ENCODE results near the gene GPR39.

The GPR39 gene

GRCh38 chr2:132417430-132418035 lies 928 bp downstream of the GPR39 start:
- no peak overlapping the region for H3K4me3 ChIP-seq (ENCODE audit: low read depth, low read length)
- no peak for DNase-seq (ENCODE audit: low read depth)
- no peak for TF ChIP-seq CTCF (IDR thresholded peaks at IDR 0.05; ENCODE audit: control insufficient read depth, extremely low read depth, insufficient read depth)

GRCh38 chr2:132419235-132419634 lies 2.6 kb downstream of the GPR39 start:
- H3K4me3 ChIP-seq (ENCODE audit: low read depth, low read length): no peak overlapping the region
- TF ChIP-seq CTCF (IDR thresholded peaks at IDR 0.05; ENCODE audit: control insufficient read depth, extremely low read depth, insufficient read depth): no peak
- no peak for DNase-seq (ENCODE audit: low read depth)

GRCh38 chr2:132419941-132420340 lies 3.3 kb downstream of the GPR39 start:
- no peak for DNase-seq (ENCODE audit: low read depth)
- H3K4me3 ChIP-seq (ENCODE audit: low read depth, low read length): no peak overlapping the region
- TF ChIP-seq CTCF (IDR thresholded peaks at IDR 0.05; ENCODE audit: control insufficient read depth, extremely low read depth, insufficient read depth): no peak

- H3K4me3 ChIP-seq (ENCODE audit: low read depth, low read length): no peak overlapping the region
- DNase-seq (ENCODE audit: low read depth): no peak
- no peak for TF ChIP-seq CTCF (IDR thresholded peaks at IDR 0.05; ENCODE audit: control insufficient read depth, extremely low read depth, insufficient read depth)
Observed at GRCh38 chr2:132420816-132421805, 4.5 kb downstream of the GPR39 start.

GRCh38 chr2:132422736-132423135 lies 6.1 kb downstream of the GPR39 start:
- no peak for DNase-seq (ENCODE audit: low read depth)
- TF ChIP-seq CTCF (IDR thresholded peaks at IDR 0.05; ENCODE audit: control insufficient read depth, extremely low read depth, insufficient read depth): no peak
- H3K4me3 ChIP-seq (ENCODE audit: low read depth, low read length): no peak overlapping the region

- TF ChIP-seq CTCF (IDR thresholded peaks at IDR 0.05; ENCODE audit: control insufficient read depth, extremely low read depth, insufficient read depth): no peak
- no peak for DNase-seq (ENCODE audit: low read depth)
- H3K4me3 ChIP-seq (ENCODE audit: low read depth, low read length): no peak overlapping the region
Observed at GRCh38 chr2:132424526-132425121, 8.0 kb downstream of the GPR39 start.
